Breast epithelium (tissue), 3 donors: Measurements from ENCODE around the gene ZC3H7B.

Experiments used
- POLR2A ChIP-seq: fragments of 450-650 bp; IDR thresholded peaks from one replicate; pipeline ENCODE4 v1.6.1; 2016; ENCODE audit warnings: antibody characterized with exemption, mild to moderate bottlenecking, moderate library complexity
- POLR2AphosphoS5 ChIP-seq, 3 donors: sonication (generic); formaldehyde crosslinking; IDR thresholded peaks; one replicate each; pipeline ENCODE4 v1.6.1; 2017; ENCODE audit warnings: antibody characterized with exemption in 3 of 3
- TF ChIP-seq, protein P1 (sequence below), 3 donors: fragments of 450-650 bp; IDR thresholded peaks; one replicate each; pipeline ENCODE4 v1.5.1; 2016 to 2017; ENCODE audit warnings: antibody characterized with exemption in 3 of 3, mild to moderate bottlenecking in 3 of 3, moderate library complexity in 3 of 3

DNA sequence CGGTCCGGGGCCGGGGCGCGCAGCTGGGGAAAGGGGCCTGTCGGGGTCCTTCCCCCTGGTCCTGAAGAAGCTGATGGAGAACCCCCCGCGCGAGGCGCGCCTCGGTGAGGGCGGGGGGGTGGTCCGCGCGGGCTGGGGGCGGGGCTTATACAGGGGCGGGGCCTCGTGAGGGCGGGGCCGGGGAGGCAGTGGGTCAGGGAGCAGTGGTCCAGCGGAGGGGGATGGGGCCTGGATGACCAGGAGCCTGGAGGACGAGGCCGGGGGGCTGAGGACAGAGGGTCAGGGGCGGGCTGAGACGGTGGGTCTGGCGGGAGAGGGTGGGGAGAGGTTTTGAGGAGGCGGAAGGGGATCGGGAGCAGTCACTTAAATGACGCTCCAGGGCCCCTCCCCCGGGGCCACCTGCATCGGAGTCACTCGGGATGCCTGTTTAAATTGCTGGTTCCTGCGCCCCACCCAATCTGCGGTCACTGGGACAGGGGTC is 80.8 kb downstream of the ZC3H7B start:
- TF ChIP-seq, protein P1, sequence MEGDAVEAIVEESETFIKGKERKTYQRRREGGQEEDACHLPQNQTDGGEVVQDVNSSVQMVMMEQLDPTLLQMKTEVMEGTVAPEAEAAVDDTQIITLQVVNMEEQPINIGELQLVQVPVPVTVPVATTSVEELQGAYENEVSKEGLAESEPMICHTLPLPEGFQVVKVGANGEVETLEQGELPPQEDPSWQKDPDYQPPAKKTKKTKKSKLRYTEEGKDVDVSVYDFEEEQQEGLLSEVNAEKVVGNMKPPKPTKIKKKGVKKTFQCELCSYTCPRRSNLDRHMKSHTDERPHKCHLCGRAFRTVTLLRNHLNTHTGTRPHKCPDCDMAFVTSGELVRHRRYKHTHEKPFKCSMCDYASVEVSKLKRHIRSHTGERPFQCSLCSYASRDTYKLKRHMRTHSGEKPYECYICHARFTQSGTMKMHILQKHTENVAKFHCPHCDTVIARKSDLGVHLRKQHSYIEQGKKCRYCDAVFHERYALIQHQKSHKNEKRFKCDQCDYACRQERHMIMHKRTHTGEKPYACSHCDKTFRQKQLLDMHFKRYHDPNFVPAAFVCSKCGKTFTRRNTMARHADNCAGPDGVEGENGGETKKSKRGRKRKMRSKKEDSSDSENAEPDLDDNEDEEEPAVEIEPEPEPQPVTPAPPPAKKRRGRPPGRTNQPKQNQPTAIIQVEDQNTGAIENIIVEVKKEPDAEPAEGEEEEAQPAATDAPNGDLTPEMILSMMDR (IDR thresholded peaks at IDR 0.05) = no peak
- TF ChIP-seq POLR2A = no peak
- TF ChIP-seq POLR2AphosphoS5 (IDR thresholded peaks at IDR 0.05) = no peak
